NOMO-1 treated with DMSO at 0.1 percent for 48 hours (cell line): ENCODE data around the gene MYO1D.

ENCODE experiments used
- DNase-seq: peaks from one replicate; lab custom pipeline; 2025; ENCODE audit not compliant: unreplicated experiment; lab: John Stamatoyannopoulos, UW

MYO1D gene

DNA sequence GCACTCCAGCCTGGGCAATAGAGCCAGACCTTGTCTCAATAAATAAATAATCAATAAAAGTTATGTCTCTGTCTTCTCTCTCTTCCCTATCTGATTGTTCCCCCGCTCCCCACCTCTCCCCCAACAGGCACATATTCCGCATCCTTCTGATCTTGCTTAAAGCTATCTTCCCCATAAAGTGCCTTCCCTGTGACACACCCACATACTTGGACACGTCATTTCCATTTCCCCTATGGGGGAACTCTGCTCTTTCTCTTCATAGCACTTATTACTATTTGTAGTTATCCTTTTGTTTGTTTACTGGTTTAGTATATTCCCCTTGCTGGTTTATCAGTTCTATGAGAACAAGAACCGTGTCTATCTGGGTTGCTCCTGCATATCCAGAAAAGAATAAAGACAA lies 14.9 kb downstream of the MYO1D start:
- DNase-seq, result no peak

DNA sequence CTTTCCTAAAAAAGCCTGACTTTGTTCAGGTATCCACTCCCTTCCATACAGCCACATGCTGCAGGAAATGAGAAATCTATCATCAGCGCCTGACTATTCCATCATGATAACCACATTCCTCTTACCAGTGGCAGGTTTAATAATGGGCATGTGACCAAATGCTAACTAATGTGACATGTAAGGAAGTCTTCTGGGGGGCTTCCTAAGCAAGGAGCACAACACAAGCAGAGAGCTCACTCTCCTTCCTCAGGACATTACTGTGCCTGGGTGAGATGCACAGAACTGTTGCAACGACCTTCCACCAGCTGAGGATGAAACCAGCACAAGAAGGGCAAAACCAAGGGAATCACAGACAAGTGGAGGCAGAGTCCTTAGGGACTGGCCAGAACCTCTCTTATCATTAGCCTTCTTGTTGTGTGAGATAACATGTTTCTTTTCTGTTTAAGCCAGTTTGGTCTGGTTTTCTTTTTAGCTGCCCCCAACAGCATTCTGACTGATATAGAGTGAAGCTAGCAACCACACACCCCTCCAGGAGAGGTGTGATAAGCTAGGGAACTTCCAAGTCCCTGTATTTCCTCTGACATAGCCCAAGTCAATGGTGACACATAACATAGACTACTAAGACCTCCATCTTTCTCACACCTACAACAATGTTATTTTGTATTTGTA lies 16.9 kb downstream of the MYO1D start:
- DNase-seq, result no peak

DNA sequence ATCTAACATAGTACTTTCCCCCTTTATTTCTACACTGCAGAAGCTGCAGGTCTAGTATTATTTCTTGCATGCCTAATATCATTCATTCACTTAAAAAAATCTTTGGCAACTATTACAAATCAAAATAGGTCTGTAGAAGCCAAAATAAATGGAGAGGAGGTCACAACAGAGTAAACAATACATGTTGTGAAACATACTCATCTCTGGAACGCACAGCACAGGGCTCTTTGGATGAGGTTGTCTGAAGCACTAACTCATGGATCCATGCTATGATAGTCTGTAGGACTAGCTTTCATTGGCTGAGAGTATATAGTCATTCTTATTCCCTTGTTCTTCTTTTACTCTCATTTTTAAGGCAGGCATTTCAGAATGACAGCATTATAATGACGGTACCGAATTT lies 21.3 kb downstream of the MYO1D start:
- no peak for DNase-seq

DNA sequence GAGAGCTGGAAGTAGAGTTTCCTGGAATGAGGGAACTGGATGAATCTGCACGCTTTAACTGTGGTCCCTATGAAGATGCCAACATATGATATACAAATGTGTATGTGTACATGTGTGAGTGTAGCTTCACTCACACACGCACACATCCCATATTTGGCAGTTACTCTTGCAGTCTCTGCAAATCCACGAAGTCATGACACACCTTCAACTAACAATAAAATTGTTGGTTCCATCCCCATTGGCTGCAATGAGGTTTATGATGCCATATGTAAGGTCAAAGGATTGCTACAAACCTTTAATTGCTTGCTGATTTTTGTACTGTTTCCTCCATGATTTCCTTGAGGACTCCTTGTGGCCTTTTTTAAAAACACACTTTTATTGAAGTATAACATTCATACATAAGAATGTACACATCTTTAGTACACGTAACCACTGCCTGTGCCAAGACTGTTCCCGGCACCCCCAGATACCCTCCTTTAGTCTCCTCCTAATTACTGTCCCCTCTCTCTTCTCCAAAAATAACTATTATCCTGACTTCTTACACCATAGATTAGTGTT lies 22.0 kb downstream of the MYO1D start:
- DNase-seq, result no peak

DNA sequence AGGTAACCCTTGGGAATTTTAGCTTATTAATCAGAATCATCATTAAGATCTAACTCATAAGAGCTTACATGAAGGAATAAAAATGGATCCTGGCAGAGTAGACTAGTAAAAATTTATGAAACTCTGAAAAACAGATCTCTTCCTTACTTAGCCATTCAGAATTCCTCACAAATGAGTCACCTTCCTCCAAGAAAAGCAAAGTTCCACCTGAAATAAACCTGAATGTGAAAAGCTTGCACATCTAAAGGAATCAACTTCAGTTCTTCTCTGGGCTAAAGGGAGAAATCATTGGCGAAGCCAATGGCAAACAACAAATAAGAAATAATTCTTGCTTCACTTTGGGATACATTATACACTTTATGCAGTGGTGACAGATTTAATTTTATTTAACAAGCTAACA lies 22.7 kb downstream of the MYO1D start:
- DNase-seq, result no peak

DNA sequence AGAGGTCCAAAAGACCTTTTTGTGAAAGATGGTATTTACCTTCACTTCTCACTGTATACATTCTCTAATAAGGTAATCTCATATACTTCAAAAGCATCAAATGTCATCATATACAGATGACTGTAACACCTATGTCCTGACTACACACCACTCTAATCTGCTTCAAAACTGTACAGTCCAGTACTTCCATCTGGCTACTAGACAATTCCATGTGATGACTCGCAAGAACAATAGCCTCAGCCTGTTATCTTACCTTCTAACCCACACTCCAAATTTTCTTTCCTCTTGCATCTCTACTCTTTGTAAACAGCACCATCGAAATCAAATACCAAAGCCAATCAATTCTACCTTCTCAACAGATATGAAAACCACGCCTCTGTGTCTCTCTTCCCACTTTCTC lies 24.1 kb downstream of the MYO1D start:
- no peak for DNase-seq

DNA sequence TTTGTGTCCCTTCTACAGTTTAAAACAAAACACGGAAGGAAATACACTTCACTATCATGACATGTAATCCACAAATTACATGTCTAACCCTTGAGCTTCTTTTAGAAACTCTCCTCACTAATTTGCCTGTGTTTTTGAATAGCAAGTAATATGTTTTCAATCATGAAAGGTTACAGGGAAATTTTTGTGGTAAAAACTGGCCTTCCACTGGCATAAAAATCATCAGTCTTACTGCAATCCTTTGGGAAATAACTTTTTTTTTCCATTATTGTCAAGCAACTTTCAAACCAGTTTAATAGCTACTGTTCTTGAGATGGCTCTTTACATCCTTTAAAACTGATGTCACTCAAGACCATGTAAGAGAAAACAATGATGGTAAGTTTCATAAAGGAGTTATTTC lies 27.0 kb downstream of the MYO1D start:
- no peak for DNase-seq

DNA sequence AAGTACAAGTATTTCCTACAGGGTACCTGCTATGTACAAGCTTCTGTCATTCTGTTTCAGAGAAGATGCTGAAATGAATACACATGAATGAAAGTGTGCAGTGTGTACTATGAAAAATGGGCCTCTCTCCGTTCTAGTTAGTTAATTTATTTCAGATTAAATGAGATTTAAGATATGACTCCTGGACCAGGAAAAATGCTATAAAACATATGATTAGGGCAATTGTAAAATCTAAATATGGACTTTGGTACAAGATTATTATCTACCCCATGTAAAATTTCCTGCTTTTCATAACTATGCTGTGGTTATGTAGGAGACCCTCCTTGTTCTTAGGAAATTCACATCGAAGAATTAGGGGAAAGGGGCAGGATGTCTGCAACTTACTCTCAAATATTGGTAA lies 28.9 kb downstream of the MYO1D start:
- DNase-seq, result no peak

DNA sequence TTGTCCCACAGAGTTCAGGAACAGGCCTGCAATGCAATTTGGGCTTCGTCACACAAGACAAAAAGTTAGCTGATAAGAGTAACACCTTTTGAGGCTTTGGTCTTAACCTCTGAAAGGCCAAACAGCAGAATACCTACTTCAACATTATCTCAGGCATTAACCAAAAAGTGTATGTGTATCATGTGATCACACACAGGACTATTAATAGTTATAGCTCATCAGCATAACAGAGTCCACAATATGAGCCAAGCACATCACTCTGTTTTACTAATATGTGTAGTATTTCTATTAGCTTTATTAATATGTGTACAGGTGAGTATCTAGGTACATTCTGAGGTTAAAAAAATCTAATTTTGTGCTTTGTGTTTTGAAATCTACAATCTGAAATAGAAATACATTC lies 30.8 kb downstream of the MYO1D start:
- no peak for DNase-seq

DNA sequence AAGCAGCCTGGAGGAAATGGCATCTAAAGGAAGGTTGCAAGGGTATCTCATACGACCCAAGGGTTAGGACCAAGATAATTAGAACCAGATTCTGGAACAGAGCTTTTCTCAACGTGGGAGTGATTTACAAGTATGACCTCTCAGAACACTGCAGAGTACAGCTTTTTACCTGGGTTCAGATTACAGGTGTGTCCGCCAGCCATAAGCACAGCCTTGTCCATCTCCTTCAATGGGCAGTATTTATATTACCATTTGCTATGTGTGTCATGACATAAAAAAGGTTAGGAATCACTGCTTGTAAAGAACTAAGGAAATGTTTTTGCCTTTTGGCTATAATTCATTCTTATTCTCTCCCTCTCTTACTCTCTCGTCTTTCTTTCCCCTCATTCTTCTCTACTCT lies 36.7 kb downstream of the MYO1D start:
- no peak for DNase-seq

DNA sequence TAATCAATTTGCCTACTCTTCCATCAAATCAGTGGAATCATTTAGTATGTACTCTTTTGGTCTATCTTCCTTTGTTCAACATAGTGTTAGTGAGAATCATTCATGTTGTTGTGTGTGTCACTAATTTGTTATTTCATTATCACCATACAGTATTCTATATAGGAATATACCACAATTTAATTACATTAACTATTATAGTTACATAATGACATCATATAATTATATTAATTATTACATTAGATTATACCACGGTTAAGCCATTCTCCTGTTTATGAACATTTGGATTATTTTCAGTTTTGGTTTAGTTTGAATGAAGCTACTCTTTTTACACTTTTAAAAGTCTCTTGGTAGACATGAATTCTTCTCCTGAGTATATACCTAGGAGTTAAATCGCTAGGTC lies 40.4 kb downstream of the MYO1D start:
- no peak for DNase-seq

DNA sequence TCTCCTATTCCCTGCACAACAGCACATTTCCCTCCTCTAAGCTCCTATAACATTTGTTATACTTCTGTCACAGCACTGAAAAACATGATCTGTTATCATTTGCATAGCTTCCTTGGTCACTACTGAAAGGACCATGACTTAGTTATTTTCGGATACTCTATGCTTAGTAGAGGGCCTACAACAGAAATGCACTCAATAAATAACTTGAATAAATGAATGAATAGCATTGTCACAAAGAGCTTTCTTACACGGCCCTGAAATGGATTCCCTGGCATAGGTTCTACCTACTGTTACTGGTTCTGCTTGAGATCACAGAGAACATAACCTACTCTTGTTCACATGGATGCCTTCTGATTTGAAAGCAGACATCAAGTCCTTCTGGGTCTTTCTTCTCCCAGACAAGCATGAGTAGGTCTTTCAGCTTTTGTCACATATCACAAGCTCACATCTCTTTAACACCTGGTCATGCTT lies 41.6 kb downstream of the MYO1D start:
- DNase-seq, result no peak

DNA sequence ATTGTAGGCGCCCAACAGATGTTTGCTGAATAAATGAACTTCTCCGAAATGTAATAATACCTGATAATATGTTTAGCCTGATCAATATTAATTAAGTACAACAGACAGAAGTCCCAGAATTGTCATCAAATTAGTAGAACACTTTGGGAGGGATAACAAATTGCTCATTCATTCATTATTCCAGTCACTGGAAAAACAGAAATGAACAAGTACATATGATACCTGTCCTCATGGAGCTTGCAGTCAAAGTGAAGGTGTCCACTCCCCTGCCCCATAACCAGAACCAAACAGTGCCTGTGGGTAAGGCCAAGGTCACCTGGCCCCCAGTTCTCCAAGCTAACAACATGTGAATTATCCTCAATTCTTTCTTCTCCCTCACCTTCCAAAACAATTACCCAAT lies 42.8 kb downstream of the MYO1D start:
- no peak for DNase-seq

DNA sequence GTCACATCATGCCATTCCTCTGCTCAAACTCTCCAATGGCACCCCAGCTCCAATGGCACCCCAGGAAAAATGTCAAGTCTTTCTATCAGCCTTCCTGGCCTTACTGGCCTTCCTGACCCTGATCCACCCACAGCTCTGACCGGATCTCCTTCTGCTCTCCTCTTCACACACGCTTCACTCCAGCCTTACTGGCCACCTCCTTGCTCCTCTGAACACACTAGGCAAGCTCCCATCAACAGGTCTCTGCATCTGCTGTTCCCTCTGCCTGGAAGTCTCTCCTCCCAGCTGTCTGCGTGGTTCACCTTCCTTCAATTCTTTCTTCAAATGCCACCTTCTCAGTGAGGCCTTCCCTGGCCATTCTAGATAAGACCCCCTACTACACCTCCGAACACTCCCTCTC lies 43.4 kb downstream of the MYO1D start:
- no peak for DNase-seq

DNA sequence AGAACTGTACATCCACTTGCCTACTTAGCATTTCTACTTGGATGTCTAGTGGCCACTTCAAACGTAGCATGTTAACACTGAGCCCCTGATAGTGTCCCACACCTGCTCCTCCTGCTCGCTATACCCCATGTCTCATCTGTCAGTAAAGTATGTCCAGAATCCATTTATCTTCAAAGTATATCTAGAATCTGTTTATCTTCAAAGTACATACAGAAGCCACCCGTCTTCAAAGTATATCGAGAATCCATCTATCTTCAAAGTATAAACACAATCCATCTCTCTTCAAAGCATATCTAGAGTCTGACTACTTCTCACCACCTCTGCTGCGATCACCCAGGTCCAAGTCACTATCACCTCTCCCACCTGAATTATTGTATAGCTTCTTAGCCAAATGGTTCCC lies 43.8 kb downstream of the MYO1D start:
- DNase-seq, result no peak

DNA sequence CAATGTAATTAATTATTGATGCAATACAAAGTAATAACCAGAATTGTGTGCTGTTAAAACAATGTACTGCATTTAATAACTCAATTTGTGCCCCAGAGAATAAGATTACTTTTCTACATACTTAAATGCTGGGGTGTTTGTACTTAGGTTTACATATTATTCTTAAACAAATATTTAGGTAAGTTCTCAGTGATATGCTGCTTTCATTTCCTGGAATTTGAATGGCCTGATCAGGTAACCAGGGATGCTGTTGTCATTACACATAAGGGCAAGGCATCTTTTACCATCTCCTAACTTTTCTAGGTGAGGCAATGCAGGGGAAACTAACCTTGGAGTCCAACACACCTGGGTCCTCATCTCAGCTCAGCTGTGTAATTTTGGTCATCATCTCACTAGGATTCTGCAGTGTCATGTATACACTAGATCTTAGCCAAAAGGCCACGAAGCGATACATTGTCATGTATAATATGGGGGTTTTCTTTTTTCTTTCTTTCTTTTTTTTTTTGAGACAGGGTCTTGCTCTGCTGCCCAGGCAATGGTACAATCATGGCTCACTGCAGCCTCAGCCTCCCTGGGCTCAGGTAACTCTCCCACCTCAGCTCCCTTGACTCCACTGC lies 45.2 kb downstream of the MYO1D start:
- no peak for DNase-seq

DNA sequence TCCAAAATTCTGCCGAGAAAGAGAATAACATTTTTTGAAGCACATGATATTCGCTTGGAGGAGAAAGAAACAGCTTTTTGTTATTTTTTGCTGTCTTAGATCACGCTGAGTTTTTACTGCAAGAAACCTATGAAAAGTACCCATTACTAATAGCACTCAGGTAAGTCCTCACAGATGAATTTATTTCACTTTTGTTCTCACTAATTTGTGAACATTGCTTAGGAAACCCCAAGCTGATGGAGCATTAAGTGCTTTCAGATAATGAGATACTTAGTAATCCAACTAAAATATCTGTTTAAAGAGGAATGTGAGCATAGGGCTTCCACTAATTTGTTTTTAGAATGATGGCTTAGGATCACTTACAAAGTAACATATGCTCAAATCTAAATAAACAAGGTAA lies 45.7 kb downstream of the MYO1D start:
- DNase-seq, result no peak

DNA sequence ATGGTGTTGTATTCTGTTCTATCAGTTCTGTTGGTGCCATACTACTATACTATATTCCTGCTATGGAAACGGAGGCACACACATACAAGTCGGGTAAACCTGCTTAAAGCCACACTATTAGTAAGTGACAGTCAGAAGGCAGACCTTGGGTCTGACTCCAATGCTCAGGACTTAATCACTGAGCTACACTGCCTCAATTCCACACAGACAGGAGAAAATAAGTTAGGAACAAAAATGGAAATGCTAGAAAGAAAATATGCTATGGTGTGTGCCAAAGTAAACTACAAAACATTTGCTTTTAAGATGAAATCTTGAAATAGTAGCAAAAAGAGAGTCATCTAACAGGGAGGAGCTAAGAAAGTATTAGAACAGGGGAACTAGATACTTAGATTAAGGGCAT lies 48.1 kb downstream of the MYO1D start:
- no peak for DNase-seq

DNA sequence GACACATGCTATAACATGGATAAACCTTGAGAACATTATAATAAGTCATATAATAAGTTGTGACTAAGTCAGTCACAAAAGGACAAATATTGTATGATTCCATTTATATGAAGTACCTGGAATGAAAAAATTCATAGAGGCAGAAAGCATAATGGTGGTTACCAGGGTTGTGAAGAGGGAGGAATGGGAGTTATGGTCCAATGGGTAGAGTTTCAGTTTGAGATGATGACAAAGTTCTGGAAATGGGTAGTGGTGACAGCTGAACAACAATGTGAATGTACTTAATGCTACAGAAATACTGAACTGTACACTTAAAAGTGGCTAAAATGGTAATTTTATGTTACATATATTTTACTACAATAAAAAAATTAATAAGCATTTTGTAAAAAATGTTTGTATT lies 49.7 kb downstream of the MYO1D start:
- no peak for DNase-seq

DNA sequence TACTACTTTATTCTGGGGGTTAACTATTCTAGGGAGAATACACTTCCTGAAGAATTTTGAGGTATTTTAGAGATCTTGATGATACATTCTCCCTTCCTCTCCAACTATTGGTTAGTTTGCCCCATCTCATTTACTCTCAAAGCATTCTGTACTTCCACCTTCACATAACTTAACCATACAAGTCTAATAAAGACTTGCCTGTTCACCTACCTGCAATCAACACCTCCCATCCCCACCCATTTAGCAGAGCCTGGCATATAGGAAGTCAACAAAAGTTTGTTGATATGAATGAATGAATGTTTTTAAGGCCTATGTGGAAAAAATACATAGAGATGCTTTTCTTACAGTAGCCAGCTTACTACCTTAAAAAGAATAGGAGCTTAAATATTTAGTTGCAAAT lies 50.8 kb downstream of the MYO1D start:
- no peak for DNase-seq

DNA sequence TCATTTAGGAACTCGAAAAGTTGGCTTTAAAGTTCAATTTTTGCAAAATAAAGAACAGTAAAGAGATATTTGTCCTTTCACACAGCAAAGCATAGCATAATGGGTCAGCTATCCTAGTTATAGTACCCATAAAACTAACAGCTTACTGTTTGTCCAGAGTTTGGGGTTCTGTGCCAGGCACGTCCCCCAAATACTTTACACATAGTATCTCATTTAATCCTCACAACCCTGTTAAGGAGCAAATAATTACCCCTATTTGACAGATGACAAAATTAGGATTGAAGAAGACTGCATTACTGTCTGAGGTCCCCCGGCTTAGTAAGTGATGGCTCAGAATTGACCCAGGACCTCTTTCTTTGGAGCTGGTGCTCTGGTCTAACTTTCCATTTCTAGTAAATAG lies 52.6 kb downstream of the MYO1D start:
- DNase-seq, result no peak

DNA sequence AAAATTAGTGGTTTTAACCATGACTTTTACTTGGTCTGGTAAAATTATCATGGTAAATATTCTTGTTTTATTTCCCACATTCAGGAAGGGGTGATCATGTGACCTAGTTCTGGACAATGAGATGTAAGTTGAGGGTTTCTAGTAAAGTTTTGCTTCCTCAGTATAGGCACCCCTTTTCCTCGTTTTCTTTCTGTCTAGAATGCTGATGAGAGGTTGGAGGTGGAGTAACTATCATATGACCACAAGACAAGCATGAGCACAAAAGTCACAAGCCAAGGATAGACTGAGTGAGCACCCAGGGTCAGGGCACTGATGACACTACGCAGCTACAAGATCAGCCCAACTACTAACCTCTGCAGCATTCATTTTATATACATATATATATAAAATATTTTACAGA lies 53.9 kb downstream of the MYO1D start:
- no peak for DNase-seq
